Fibroblast of lung (primary cell): ENCODE data around the gene SORCS2. TPM values are rescaled to one million over a fixed set of nuclear protein-coding genes. Genes with fewer than 3 reads are reported as not detected.

ENCODE experiments used
- DNase-seq, 2 donors: peaks; one replicate each; pipeline versions ENCODE4 v3.0.0 to v3.0.0-alpha.2; 2010; ENCODE audit warnings: low read depth in 2 of 2
- H2AFZ ChIP-seq: 2 replicates; pipeline ENCODE4 v1.5.1; 2012; ENCODE audit warnings: low read length, control low read depth, inconsistent platforms
- H3K27ac ChIP-seq: 2 replicates; pipeline ENCODE4 v1.5.1; 2011; ENCODE audit warnings: low read length, control low read depth; ENCODE audit not compliant: insufficient read depth
- H3K27me3 ChIP-seq: 2 replicates; pipeline ENCODE4 v1.5.1; 2011; ENCODE audit warnings: mild to moderate bottlenecking, low read length; ENCODE audit not compliant: control insufficient read depth, insufficient read depth
- H3K36me3 ChIP-seq: 2 replicates; pipeline ENCODE4 v1.5.1; 2011; ENCODE audit warnings: low read length; ENCODE audit not compliant: control insufficient read depth, insufficient read depth
- H3K4me1 ChIP-seq: 2 replicates; pipeline ENCODE4 v1.5.1; 2011; ENCODE audit warnings: low read length; ENCODE audit not compliant: control insufficient read depth, insufficient read depth; ENCODE audit errors: extremely low read depth
- H3K4me2 ChIP-seq: 2 replicates; pipeline ENCODE4 v1.5.1; 2011; ENCODE audit warnings: low read length, control low read depth; ENCODE audit not compliant: insufficient read depth; ENCODE audit errors: extremely low read depth
- H3K4me3 ChIP-seq, 4 experiments: fragments of 200-600 bp in 1 of 4; sonication (generic) in 1 of 4; replicated peaks in 1 of 4; 2 replicates each; pipeline ENCODE4 v1.5.1; 2011 to 2016; ENCODE audit warnings: low read length in 4 of 4, low read depth in 3 of 4, mild to moderate bottlenecking in 3 of 4, control low read depth in 2 of 4, inconsistent platforms in 1 of 4, mixed read lengths in 1 of 4; ENCODE audit not compliant: insufficient read depth in 1 of 4; ENCODE audit errors: control extremely low read depth in 1 of 4
- H3K79me2 ChIP-seq: 2 replicates; pipeline ENCODE4 v1.5.1; 2012; ENCODE audit warnings: mild to moderate bottlenecking, low read length, inconsistent platforms; ENCODE audit not compliant: control insufficient read depth, insufficient read depth
- H3K9ac ChIP-seq: 2 replicates; pipeline ENCODE4 v1.5.1; 2011; ENCODE audit warnings: mild to moderate bottlenecking, low read length, control low read depth; ENCODE audit not compliant: insufficient read depth
- H3K9me3 ChIP-seq: 2 replicates; pipeline ENCODE4 v1.5.1; 2012; ENCODE audit warnings: low read depth, low read length; ENCODE audit not compliant: control insufficient read depth, insufficient read depth
- H4K20me1 ChIP-seq: 2 replicates; pipeline ENCODE4 v1.5.1; 2011; ENCODE audit warnings: low read length; ENCODE audit not compliant: control insufficient read depth, insufficient read depth; ENCODE audit errors: extremely low read depth
- EZH2 ChIP-seq: IDR thresholded peaks from 2 replicates; pipeline ENCODE4 v1.5.1; 2012; ENCODE audit warnings: low read length, control low read depth, mild to moderate bottlenecking; ENCODE audit errors: missing control alignments
- polyA plus RNA-seq, 2 donors: library from polyadenylated mRNA; depleted of rRNA in 1 of 2; stranded (reverse) in 1 of 2; unstranded in 1 of 2; fragments of >200 nt; gene quantifications; 2 replicates each; pipeline ENCODE4 v1.2.1, GENCODE V29; 2011 to 2012; ENCODE audit warnings: missing spikeins in 1 of 2
- total RNA-seq: library from RNA; depleted of rRNA; stranded (reverse); fragments of >200 nt; gene quantifications from 2 replicates; pipeline ENCODE4 v1.2.1, GENCODE V29; 2014
- TF ChIP-seq, protein P1 (sequence below), 2 donors: IDR thresholded peaks in 1 of 2; conservative IDR thresholded peaks in 1 of 2; 1 replicate in 1 of 2; 2 replicates in 1 of 2; pipeline ENCODE4 v1.5.1; 2011 to 2012; ENCODE audit warnings: low read length in 2 of 2, control low read depth in 1 of 2, inconsistent platforms in 1 of 2, low read depth in 1 of 2, mild to moderate bottlenecking in 1 of 2

Gene SORCS2
- total and polyA plus RNA-seq, 2 donors (not counting 1 experiment from before 2014, with no cell fraction given): 0.17 to 0.41 TPM

DNA sequence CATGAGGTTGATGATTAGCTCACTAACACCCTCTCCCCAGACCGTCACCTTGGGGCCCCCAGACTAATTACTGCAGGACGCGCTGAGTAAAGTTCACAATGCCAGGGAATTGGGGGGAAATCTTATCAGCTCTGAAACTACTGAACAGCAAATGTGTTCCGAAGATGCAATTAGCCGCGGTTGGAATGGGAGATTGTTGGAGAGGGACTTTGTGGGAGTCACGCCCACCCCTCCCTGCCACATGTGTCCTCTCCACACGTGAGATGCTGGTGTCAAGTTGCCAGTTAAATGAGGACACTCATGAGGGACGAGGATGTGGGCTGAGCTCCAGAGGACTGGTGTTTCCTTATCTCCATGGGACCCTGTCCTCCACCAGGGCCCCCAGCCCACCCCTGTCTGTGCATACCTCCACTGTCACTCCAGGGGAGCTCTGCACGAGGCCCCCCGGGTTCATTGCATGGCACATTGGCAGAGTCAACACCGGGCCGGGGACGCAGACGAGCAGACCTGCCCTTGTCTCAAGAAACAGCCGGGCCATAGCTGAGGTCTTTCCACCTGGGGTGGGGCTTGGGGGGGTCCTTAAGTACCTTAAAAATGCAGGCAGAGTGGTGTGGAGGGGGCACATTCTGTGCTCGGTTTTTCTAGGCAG, 417.8 kb downstream of the SORCS2 start:
- Histone ChIP-seq H3K79me2 (no peaks in the 10 kb centered on the region), H2AFZ (no peak overlapping the region), H3K4me1 (no peaks in the 10 kb centered on the region), H3K36me3 (no peaks in the 10 kb centered on the region), H4K20me1 (no peaks in the 10 kb centered on the region), H3K9me3 (no peaks in the 10 kb centered on the region), H3K27me3 (no peaks in the 10 kb centered on the region), H3K9ac (no peak overlapping the region), H3K4me3 (no peak overlapping the region), H3K27ac (no peak overlapping the region), H3K4me2 (no peak overlapping the region)
- no peak for TF ChIP-seq EZH2
- TF ChIP-seq, protein P1, sequence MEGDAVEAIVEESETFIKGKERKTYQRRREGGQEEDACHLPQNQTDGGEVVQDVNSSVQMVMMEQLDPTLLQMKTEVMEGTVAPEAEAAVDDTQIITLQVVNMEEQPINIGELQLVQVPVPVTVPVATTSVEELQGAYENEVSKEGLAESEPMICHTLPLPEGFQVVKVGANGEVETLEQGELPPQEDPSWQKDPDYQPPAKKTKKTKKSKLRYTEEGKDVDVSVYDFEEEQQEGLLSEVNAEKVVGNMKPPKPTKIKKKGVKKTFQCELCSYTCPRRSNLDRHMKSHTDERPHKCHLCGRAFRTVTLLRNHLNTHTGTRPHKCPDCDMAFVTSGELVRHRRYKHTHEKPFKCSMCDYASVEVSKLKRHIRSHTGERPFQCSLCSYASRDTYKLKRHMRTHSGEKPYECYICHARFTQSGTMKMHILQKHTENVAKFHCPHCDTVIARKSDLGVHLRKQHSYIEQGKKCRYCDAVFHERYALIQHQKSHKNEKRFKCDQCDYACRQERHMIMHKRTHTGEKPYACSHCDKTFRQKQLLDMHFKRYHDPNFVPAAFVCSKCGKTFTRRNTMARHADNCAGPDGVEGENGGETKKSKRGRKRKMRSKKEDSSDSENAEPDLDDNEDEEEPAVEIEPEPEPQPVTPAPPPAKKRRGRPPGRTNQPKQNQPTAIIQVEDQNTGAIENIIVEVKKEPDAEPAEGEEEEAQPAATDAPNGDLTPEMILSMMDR (conservative IDR thresholded peaks at IDR 0.05 in 1 of 2, IDR thresholded peaks at IDR 0.05 in 1 of 2; ENCODE audit: low read depth in 1 of 2, low read length in 2 of 2): no peak
- DNase-seq: no peak

GRCh38 chr4:7610841-7611240, 418.5 kb downstream of the SORCS2 start:
- H3K4me2 ChIP-seq: no peak overlapping the region
- H3K4me1 ChIP-seq: no peaks in the 10 kb centered on the region
- no peak overlapping the region for H2AFZ ChIP-seq
- H3K79me2 ChIP-seq: no peaks in the 10 kb centered on the region
- no peak overlapping the region for H3K27ac ChIP-seq
- H3K27me3 ChIP-seq: no peaks in the 10 kb centered on the region
- no peaks in the 10 kb centered on the region for H3K9me3 ChIP-seq
- H3K9ac ChIP-seq: no peak overlapping the region
- H3K36me3 ChIP-seq: no peaks in the 10 kb centered on the region
- H4K20me1 ChIP-seq: no peaks in the 10 kb centered on the region
- no peak for DNase-seq
- H3K4me3 ChIP-seq: no peak overlapping the region
- TF ChIP-seq, protein P1 (conservative IDR thresholded peaks at IDR 0.05 in 1 of 2, IDR thresholded peaks at IDR 0.05 in 1 of 2; ENCODE audit: low read depth in 1 of 2, low read length in 2 of 2): no peak
- TF ChIP-seq EZH2: no peak

DNA sequence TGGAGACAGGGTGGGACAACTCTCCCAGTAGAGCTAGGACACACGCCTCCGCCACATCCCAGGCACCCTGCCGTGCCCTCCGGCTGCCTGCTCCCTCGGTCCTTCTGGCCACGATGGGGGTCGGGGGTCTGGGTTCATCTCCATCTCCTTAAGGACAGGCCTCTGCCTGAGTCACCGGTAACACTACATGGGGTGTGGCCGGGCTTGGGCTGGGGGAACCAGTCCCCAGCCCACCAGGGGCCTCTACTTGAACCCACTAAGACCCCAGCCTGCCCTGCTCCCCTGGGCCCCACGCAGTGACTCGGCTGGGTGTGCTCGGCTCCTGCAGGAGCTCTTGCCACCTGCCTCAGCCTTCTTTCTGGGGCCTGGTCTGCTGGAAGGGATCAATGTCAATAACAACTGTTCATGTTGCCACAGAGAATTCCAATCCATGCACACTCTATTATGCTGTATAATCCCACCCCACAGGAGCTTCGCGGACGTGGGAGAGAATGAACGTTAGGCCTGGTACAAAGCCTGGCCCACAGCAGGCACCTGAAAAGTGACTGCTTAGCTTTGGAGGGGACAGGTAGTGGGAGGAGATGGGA, 420.1 kb downstream of the SORCS2 start:
- H3K79me2 ChIP-seq: no peaks in the 10 kb centered on the region
- no peaks in the 10 kb centered on the region for H3K9me3 ChIP-seq
- no peak overlapping the region for H3K4me3 ChIP-seq
- H3K36me3 ChIP-seq: no peaks in the 10 kb centered on the region
- no peaks in the 10 kb centered on the region for H3K27me3 ChIP-seq
- H3K27ac ChIP-seq: no peak overlapping the region
- H3K9ac ChIP-seq: no peak overlapping the region
- TF ChIP-seq, protein P1 (conservative IDR thresholded peaks at IDR 0.05 in 1 of 2, IDR thresholded peaks at IDR 0.05 in 1 of 2; ENCODE audit: low read depth in 1 of 2, low read length in 2 of 2): no peak
- TF ChIP-seq EZH2: no peak
- H4K20me1 ChIP-seq: no peaks in the 10 kb centered on the region
- no peak for DNase-seq
- H3K4me2 ChIP-seq: no peak overlapping the region
- H2AFZ ChIP-seq: no peak overlapping the region
- H3K4me1 ChIP-seq: no peaks in the 10 kb centered on the region
